ENCODE results near the gene PLXNB1.

Gene PLXNB1

GRCh38 chr3:48464713-48465221 is 34.9 kb upstream of the PLXNB1 start:
- no peak for TF ChIP-seq FOXP2 (optimal IDR thresholded peaks at IDR 0.05; ENCODE audit: borderline replicate concordance, extremely low read depth, extremely low read length, insufficient read depth)
- TF ChIP-seq POLR2AphosphoS5 (IDR thresholded peaks at IDR 0.05; ENCODE audit: low read depth, low read length) = no peak
- no peak for TF ChIP-seq TAF1 (IDR thresholded peaks at IDR 0.05; ENCODE audit: borderline replicate concordance, insufficient read depth, low read length)
- no peak for TF ChIP-seq REST (IDR thresholded peaks at IDR 0.05; ENCODE audit: insufficient read depth in 1 of 2, low read depth in 2 of 2, low read length in 2 of 2)
- no peak for TF ChIP-seq SIN3A (IDR thresholded peaks at IDR 0.05; ENCODE audit: borderline replicate concordance, insufficient read depth, low read length)

- no peak for TF ChIP-seq REST (IDR thresholded peaks at IDR 0.05; ENCODE audit: insufficient read depth in 1 of 2, low read depth in 2 of 2, low read length in 2 of 2)
- no peak for TF ChIP-seq POLR2AphosphoS5 (IDR thresholded peaks at IDR 0.05; ENCODE audit: low read depth, low read length)
- TF ChIP-seq TAF1 (IDR thresholded peaks at IDR 0.05; ENCODE audit: borderline replicate concordance, insufficient read depth, low read length) = no peak
- TF ChIP-seq SIN3A (IDR thresholded peaks at IDR 0.05; ENCODE audit: borderline replicate concordance, insufficient read depth, low read length) = no peak
- TF ChIP-seq FOXP2 (optimal IDR thresholded peaks at IDR 0.05; ENCODE audit: borderline replicate concordance, extremely low read depth, extremely low read length, insufficient read depth) = no peak
Measured at GRCh38 chr3:48463703-48464102, 33.8 kb upstream of the PLXNB1 start.

GRCh38 chr3:48460517-48460902 is 30.6 kb upstream of the PLXNB1 start:
- TF ChIP-seq FOXP2 (optimal IDR thresholded peaks at IDR 0.05; ENCODE audit: borderline replicate concordance, extremely low read depth, extremely low read length, insufficient read depth) (no peak), TAF1 (IDR thresholded peaks at IDR 0.05; ENCODE audit: borderline replicate concordance, insufficient read depth, low read length) (no peak), POLR2AphosphoS5 (IDR thresholded peaks at IDR 0.05; ENCODE audit: low read depth, low read length) (no peak), REST (IDR thresholded peaks at IDR 0.05; ENCODE audit: insufficient read depth in 1 of 2, low read depth in 2 of 2, low read length in 2 of 2) (no peak), SIN3A (IDR thresholded peaks at IDR 0.05; ENCODE audit: borderline replicate concordance, insufficient read depth, low read length) (no peak)

- TF ChIP-seq TAF1 (IDR thresholded peaks at IDR 0.05; ENCODE audit: borderline replicate concordance, insufficient read depth, low read length) (no peak), REST (IDR thresholded peaks at IDR 0.05; ENCODE audit: insufficient read depth in 1 of 2, low read depth in 2 of 2, low read length in 2 of 2) (no peak), FOXP2 (optimal IDR thresholded peaks at IDR 0.05; ENCODE audit: borderline replicate concordance, extremely low read depth, extremely low read length, insufficient read depth) (no peak), POLR2AphosphoS5 (IDR thresholded peaks at IDR 0.05; ENCODE audit: low read depth, low read length) (no peak), SIN3A (IDR thresholded peaks at IDR 0.05; ENCODE audit: borderline replicate concordance, insufficient read depth, low read length) (no peak)
Measured at GRCh38 chr3:48459773-48460516, 30.1 kb upstream of the PLXNB1 start.

Data from PFSK-1 (cell line).